Measurements from ENCODE around the gene NBL1.
A peak's percentile ranks its signal among the peaks of the same experiment; 100 is the strongest.

Gene NBL1, protein sequence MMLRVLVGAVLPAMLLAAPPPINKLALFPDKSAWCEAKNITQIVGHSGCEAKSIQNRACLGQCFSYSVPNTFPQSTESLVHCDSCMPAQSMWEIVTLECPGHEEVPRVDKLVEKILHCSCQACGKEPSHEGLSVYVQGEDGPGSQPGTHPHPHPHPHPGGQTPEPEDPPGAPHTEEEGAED

GRCh38 chr1:19643602-19644394 is at the start of gene NBL1:
Gene NBL1 (plus strand): TSS chr1:19644311. CDS start chr1:19655031, 10,720 bp downstream.
- TF ChIP-seq CTCF (conservative IDR thresholded peaks at IDR 0.05): no peak
- H3K27ac ChIP-seq: peak within 1 kb of the TSS; percentile 66

GRCh38 chr1:19596065-19596713 is 47.9 kb upstream of the NBL1 start:
- H3K27ac ChIP-seq: peak overlapping the region; percentile 90
- no peak for TF ChIP-seq CTCF (conservative IDR thresholded peaks at IDR 0.05)

DNA sequence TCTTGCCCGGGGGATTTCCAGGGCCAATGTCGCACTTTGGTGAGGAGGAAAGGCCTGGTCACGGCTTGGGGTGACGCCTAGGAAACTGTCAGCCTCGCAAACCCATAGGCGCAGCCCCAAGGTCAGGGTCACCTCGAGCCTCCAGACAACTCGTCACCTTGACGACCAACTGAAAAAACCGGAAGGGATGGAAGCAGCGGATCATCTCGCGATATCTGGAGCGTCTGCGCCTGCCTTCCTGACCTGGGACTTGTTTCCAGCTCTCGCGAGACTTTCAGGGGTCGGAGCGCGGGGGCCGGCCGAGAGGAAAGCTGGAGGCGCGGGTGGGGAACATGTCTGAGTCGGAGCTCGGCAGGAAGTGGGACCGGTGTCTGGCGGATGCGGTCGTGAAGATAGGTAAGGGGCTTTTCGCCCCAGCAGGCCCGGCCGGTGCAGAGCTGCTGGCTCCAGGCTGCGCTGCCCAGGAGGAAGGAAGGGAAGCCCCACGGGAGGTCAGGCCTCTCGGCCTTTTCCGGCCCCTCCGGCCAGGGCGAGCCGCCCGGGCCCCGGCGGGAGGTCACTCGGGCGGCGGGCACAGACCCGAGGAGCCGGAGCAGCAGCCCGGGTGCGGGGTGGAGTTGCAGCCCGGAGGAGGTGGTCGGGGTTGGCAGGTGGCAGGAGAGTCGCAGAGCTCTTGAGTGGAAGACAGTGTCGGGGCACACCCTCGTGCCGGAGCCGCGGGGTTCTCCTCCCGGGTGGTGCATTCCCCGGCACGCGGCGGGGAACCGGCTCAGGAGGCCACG is 47.2 kb upstream of the NBL1 start:
- TF ChIP-seq CTCF (conservative IDR thresholded peaks at IDR 0.05): no peak
- peak overlapping the region; percentile 90 for H3K27ac ChIP-seq

DNA sequence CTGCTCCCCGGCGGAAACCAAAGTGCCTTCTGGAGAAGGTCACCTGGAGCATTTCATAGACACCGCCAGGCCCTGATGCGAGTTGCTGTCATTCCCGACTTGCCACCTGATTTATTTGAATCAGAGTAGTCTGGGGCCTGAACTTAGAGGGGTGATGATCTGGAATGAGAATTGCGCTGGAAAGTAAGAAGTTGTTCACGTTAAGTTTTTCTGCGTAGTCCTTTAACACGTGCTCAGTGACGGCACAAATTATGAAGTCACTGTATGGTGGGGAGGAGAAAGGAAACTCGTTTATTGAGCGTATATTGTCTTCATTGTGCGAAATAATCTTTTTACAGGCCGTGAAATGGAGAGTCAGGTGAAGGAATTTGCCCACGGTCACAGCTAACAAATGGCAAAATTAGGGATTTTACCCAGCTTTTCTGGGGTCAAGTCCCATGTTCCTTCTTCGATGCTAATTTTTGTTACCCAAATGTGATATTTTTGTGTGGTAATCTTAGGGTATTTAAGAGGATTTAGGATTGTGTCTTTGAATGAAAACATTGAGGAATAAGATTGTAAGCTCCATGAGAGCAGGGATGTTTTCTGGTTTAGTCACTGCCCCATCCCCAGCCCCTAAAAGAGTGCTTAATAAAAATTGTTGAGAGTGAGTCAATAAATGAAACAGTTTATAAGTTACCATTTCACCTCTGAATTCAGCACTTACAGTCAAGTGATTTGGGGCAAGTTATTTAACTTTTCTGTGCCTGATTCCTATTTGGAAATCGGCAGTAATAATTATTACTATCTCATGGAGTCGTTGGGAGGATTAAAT is 46.4 kb upstream of the NBL1 start:
- TF ChIP-seq CTCF (conservative IDR thresholded peaks at IDR 0.05): no peak

GRCh38 chr1:19599810-19600209 is 44.3 kb upstream of the NBL1 start:
- H3K27ac ChIP-seq: peak overlapping the region; percentile 20; the same call in 1 of the 2 replicates
- TF ChIP-seq CTCF (conservative IDR thresholded peaks at IDR 0.05): no peak

More for the DNA sequence above, 46.4 kb upstream of the NBL1 start:
- H3K27ac ChIP-seq: peak overlapping the region; percentile 90

DNA sequence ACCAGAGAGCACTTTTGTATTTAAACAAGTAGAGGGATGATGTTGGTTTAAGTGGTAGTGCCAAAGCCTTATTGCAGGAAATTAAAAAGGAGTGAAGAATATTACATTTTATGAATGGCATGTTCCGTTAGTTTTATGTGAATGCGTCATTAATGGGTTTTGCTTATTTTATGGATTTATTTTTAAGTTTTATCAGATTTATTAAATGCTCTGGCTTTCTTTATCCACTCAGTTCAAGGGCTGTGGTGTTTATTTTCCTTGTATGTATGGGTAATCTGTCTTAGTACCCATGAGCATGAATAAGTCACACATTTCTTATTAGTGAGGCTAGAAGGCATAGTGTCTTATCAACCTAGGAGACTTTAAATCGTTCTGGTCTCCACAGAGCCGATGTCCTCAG is 41.6 kb upstream of the NBL1 start:
- TF ChIP-seq CTCF (conservative IDR thresholded peaks at IDR 0.05): no peak
- H3K27ac ChIP-seq: 0 out of 2 replicates have a peak overlapping the region, but pooled peaks have one; percentile 7
